Erythroblast (primary cell): ENCODE measurements around the gene CYP2D6.

ENCODE experiments used
- GATA1 ChIP-seq: IDR thresholded peaks from 2 replicates; pipeline ENCODE4 v1.6.1; 2011; ENCODE audit warnings: low read depth, mild to moderate bottlenecking, control low read depth, low read length, moderate library complexity
- POLR2A ChIP-seq: IDR thresholded peaks from 2 replicates; pipeline ENCODE4 v1.6.1; 2011; ENCODE audit warnings: mild to moderate bottlenecking, low read length

GRCh38 chr22:42150727-42151590 lies 20.3 kb upstream of the CYP2D6 start:
- TF ChIP-seq POLR2A: no peak
- no peak for TF ChIP-seq GATA1
